MG63 (cell line): ENCODE data around the gene SETDB2. TPM values are rescaled to one million over a fixed set of nuclear protein-coding genes. Genes with fewer than 3 reads are reported as not detected.
"Not testable (repeated sequence)": the region's sequence is repeated elsewhere in the genome, so short reads cannot be mapped to it uniquely, and the experiment has no call there.

Source experiments
- DNase-seq: peaks from one replicate; pipeline ENCODE4 v3.0.0-alpha.2; 2020
- H3K27me3 ChIP-seq: fragments of 250-450 bp; sonication (Bioruptor Pico); 2 replicates; pipeline ENCODE4 v1.5.1; 2020; ENCODE audit warnings: mild to moderate bottlenecking, moderate library complexity
- H3K36me3 ChIP-seq: fragments of 250-450 bp; sonication (Bioruptor Pico); 2 replicates; pipeline ENCODE4 v1.5.1; 2020; ENCODE audit warnings: mild to moderate bottlenecking, moderate library complexity
- H3K4me3 ChIP-seq: fragments of 250-450 bp; sonication (Bioruptor Pico); 2 replicates; pipeline ENCODE4 v1.5.1; 2020; ENCODE audit warnings: mild to moderate bottlenecking, moderate library complexity
- H3K9me3 ChIP-seq: fragments of 250-450 bp; sonication (Bioruptor Pico); 2 replicates; pipeline ENCODE4 v1.5.1; 2020; ENCODE audit warnings: mild to moderate bottlenecking, moderate library complexity
- total RNA-seq: library from RNA; depleted of rRNA; stranded (reverse); fragments of >200 nt; shearing (Covaris generic); gene quantifications from 2 replicates; pipeline ENCODE4 v1.2.3, GENCODE V29; 2014; ENCODE audit warnings: low replicate concordance

The SETDB2 gene
- total RNA-seq, 1 experiment from 2014 or later: 1.6 TPM

- DNase-seq, H3K27me3 ChIP-seq, H3K36me3 ChIP-seq, H3K9me3 ChIP-seq, H3K4me3 ChIP-seq: not testable (repeated sequence)
Measured at GRCh38 chr13:49496837-49497236, 52.8 kb downstream of the SETDB2 start.

GRCh38 chr13:49497272-49497671 is 53.2 kb downstream of the SETDB2 start:
- DNase-seq: no peak
- Histone ChIP-seq H3K4me3 (no peak overlapping the region), H3K36me3 (no peaks in the 10 kb centered on the region), H3K27me3 (no peaks in the 10 kb centered on the region), H3K9me3 (no peaks in the 10 kb centered on the region)

GRCh38 chr13:49498206-49498605 is 54.1 kb downstream of the SETDB2 start:
- no peak for DNase-seq
- Histone ChIP-seq H3K27me3 (no peaks in the 10 kb centered on the region), H3K9me3 (no peaks in the 10 kb centered on the region), H3K36me3 (no peaks in the 10 kb centered on the region), H3K4me3 (no peak overlapping the region)

- DNase-seq: no peak
- H3K9me3 ChIP-seq: no peaks in the 10 kb centered on the region
- no peaks in the 10 kb centered on the region for H3K27me3 ChIP-seq
- H3K4me3 ChIP-seq: no peak overlapping the region
- H3K36me3 ChIP-seq: no peaks in the 10 kb centered on the region
Measured at GRCh38 chr13:49499889-49500660, 56.0 kb downstream of the SETDB2 start.

GRCh38 chr13:49502954-49503353 is 58.9 kb downstream of the SETDB2 start:
- no peaks in the 10 kb centered on the region for H3K27me3 ChIP-seq
- no peak for DNase-seq
- no peaks in the 10 kb centered on the region for H3K36me3 ChIP-seq
- H3K4me3 ChIP-seq: no peak overlapping the region
- H3K9me3 ChIP-seq: no peaks in the 10 kb centered on the region

- no peaks in the 10 kb centered on the region for H3K9me3 ChIP-seq
- no peaks in the 10 kb centered on the region for H3K36me3 ChIP-seq
- no peak overlapping the region for H3K4me3 ChIP-seq
- no peaks in the 10 kb centered on the region for H3K27me3 ChIP-seq
- no peak for DNase-seq
Measured at GRCh38 chr13:49503951-49504350, 59.9 kb downstream of the SETDB2 start.

GRCh38 chr13:49512578-49512977 is 68.5 kb downstream of the SETDB2 start:
- Histone ChIP-seq H3K36me3 (no peaks in the 10 kb centered on the region; the same call in 1 of the 2 replicates), H3K4me3 (no peak overlapping the region), H3K9me3 (no peaks in the 10 kb centered on the region), H3K27me3 (no peaks in the 10 kb centered on the region)
- no peak for DNase-seq

- Histone ChIP-seq H3K27me3 (no peaks in the 10 kb centered on the region), H3K4me3 (no peak overlapping the region), H3K36me3 (peaks cover 3% of the 10 kb centered on the region; the same call in 1 of the 2 replicates), H3K9me3 (no peaks in the 10 kb centered on the region)
- no peak for DNase-seq
Measured at GRCh38 chr13:49516467-49516866, 72.4 kb downstream of the SETDB2 start.

- Histone ChIP-seq H3K9me3 (no peaks in the 10 kb centered on the region), H3K27me3 (no peaks in the 10 kb centered on the region), H3K36me3 (peaks cover 5% of the 10 kb centered on the region; the same call in 1 of the 2 replicates), H3K4me3 (no peak overlapping the region)
- DNase-seq: no peak
Measured at GRCh38 chr13:49517461-49517860, 73.4 kb downstream of the SETDB2 start.

- H3K4me3 ChIP-seq: no peak overlapping the region
- H3K36me3 ChIP-seq: peaks cover 5% of the 10 kb centered on the region; the same call in 1 of the 2 replicates
- DNase-seq: no peak
- no peaks in the 10 kb centered on the region for H3K9me3 ChIP-seq
- no peaks in the 10 kb centered on the region for H3K27me3 ChIP-seq
Measured at GRCh38 chr13:49521224-49521623, 77.2 kb downstream of the SETDB2 start.

GRCh38 chr13:49524740-49525501 is 80.8 kb downstream of the SETDB2 start:
- DNase-seq: no peak
- H3K36me3 ChIP-seq: peaks cover 5% of the 10 kb centered on the region
- H3K4me3 ChIP-seq: no peak overlapping the region
- H3K27me3 ChIP-seq: no peaks in the 10 kb centered on the region
- no peaks in the 10 kb centered on the region for H3K9me3 ChIP-seq

- Histone ChIP-seq H3K36me3 (no peaks in the 10 kb centered on the region; the same call in 1 of the 2 replicates), H3K27me3 (no peaks in the 10 kb centered on the region), H3K4me3 (no peak overlapping the region), H3K9me3 (no peaks in the 10 kb centered on the region)
- DNase-seq: no peak
Measured at GRCh38 chr13:49527123-49527522, 83.0 kb downstream of the SETDB2 start.

GRCh38 chr13:49528161-49528560 is 84.1 kb downstream of the SETDB2 start:
- Histone ChIP-seq H3K36me3 (no peaks in the 10 kb centered on the region; the same call in 1 of the 2 replicates), H3K9me3 (no peaks in the 10 kb centered on the region), H3K4me3 (no peak overlapping the region), H3K27me3 (no peaks in the 10 kb centered on the region)
- no peak for DNase-seq

- Histone ChIP-seq H3K27me3 (no peaks in the 10 kb centered on the region), H3K9me3 (no peaks in the 10 kb centered on the region), H3K36me3 (no peaks in the 10 kb centered on the region; the same call in 1 of the 2 replicates), H3K4me3 (no peak overlapping the region)
- no peak for DNase-seq
Measured at GRCh38 chr13:49530457-49530856, 86.4 kb downstream of the SETDB2 start.

- Histone ChIP-seq H3K27me3 (no peaks in the 10 kb centered on the region), H3K4me3 (no peak overlapping the region), H3K9me3 (no peaks in the 10 kb centered on the region), H3K36me3 (peaks cover 2% of the 10 kb centered on the region; the same call in 1 of the 2 replicates)
- DNase-seq: no peak
Measured at GRCh38 chr13:49532593-49532992, 88.5 kb downstream of the SETDB2 start.

- peaks cover 2% of the 10 kb centered on the region; the same call in 1 of the 2 replicates for H3K36me3 ChIP-seq
Measured at GRCh38 chr13:49533011-49533410, 88.9 kb downstream of the SETDB2 start.

GRCh38 chr13:49533591-49534269 is 89.7 kb downstream of the SETDB2 start:
- H3K36me3 ChIP-seq: peaks cover 2% of the 10 kb centered on the region; the same call in 1 of the 2 replicates
- H3K27me3 ChIP-seq: no peaks in the 10 kb centered on the region
- no peak for DNase-seq
- H3K4me3 ChIP-seq: no peak overlapping the region
- no peaks in the 10 kb centered on the region for H3K9me3 ChIP-seq

More at GRCh38 chr13:49533011-49533410, 88.9 kb downstream of the SETDB2 start:
- no peak overlapping the region for H3K4me3 ChIP-seq
- no peak for DNase-seq
- H3K27me3 ChIP-seq: no peaks in the 10 kb centered on the region
- H3K9me3 ChIP-seq: no peaks in the 10 kb centered on the region
